H1 (cell line): ENCODE data around the gene ZMPSTE24. TPM values are rescaled to one million over a fixed set of nuclear protein-coding genes. Genes with fewer than 3 reads are reported as not detected.

Source experiments
- CTCF ChIA-PET: fragments of 300-600 bp; sonication (Branson Sonifier 250); formaldehyde crosslinking; loops from one replicate; lab custom pipeline; 2021; ENCODE audit not compliant: partially characterized antibody; lab: Charles Lee
- POLR2A ChIA-PET: fragments of 300-600 bp; sonication (Branson Sonifier 250); formaldehyde crosslinking; loops from one replicate; lab custom pipeline; 2021; ENCODE audit warnings: inconsistent platforms; ENCODE audit not compliant: partially characterized antibody; lab: Charles Lee
- DNase-seq, 2 experiments: peaks; one replicate each; pipeline versions ENCODE4 v3.0.0 to v3.0.0-alpha.2; 2010 to 2022; ENCODE audit warnings: low spot score in 2 of 2, low read depth in 1 of 2, mixed read lengths in 1 of 2
- FAIRE-seq: peaks from 2 replicates; lab custom pipeline; 2011; peaks lifted over from hg19 to GRCh38; lab: Jason Lieb, UNC
- H2AFZ ChIP-seq: 2 replicates; pipeline ENCODE4 v1.8.1; 2012; ENCODE audit warnings: low read length, inconsistent platforms
- H2AK5ac ChIP-seq: 2 replicates; pipeline ENCODE4 v1.6.1; 2013; ENCODE audit warnings: low read depth, low read length
- H2BK120ac ChIP-seq: replicated peaks from 2 replicates; pipeline ENCODE3; 2013; ENCODE audit warnings: low read depth, low read length, inconsistent platforms
- H2BK12ac ChIP-seq: 2 replicates; pipeline ENCODE4 v1.6.1; 2013; ENCODE audit warnings: low read depth, low read length
- H2BK15ac ChIP-seq: 2 replicates; pipeline ENCODE4 v1.6.1; 2013; ENCODE audit warnings: low read length
- H2BK20ac ChIP-seq: 2 replicates; pipeline ENCODE4 v1.6.1; 2013; ENCODE audit warnings: low read length
- H2BK5ac ChIP-seq: 2 replicates; pipeline ENCODE4 v1.6.1; 2013; ENCODE audit warnings: low read depth, low read length
- H3K14ac ChIP-seq: 2 replicates; pipeline ENCODE4 v1.6.1; 2013; ENCODE audit warnings: inconsistent platforms; ENCODE audit not compliant: insufficient read length
- H3K18ac ChIP-seq: 2 replicates; pipeline ENCODE4 v1.6.1; 2013; ENCODE audit warnings: low read length; ENCODE audit errors: extremely low read depth
- H3K23ac ChIP-seq: 2 replicates; pipeline ENCODE4 v1.6.1; 2013; ENCODE audit warnings: inconsistent platforms; ENCODE audit not compliant: insufficient read length
- H3K23me2 ChIP-seq: 2 replicates; pipeline ENCODE4 v1.6.1; 2013; ENCODE audit warnings: low read depth, low read length
- H3K27ac ChIP-seq: 2 replicates; pipeline ENCODE4 v1.6.1; 2011; ENCODE audit warnings: low read depth, low read length, inconsistent platforms
- H3K27me3 ChIP-seq, 4 experiments: replicated peaks in 1 of 4; 1 replicate in 1 of 4; 2 replicates in 3 of 4; pipeline versions ENCODE4 v1.6.1 to v1.8.1; 2011 to 2013; ENCODE audit warnings: low read length in 3 of 4, mild to moderate bottlenecking in 3 of 4, inconsistent platforms in 2 of 4, mixed read lengths in 2 of 4, moderate library complexity in 1 of 4; ENCODE audit not compliant: control insufficient read depth in 3 of 4, insufficient read depth in 3 of 4; ENCODE audit errors: extremely low read depth in 1 of 4
- H3K36me3 ChIP-seq, 4 experiments: 2 replicates each; pipeline versions ENCODE4 v1.6.1 to v1.8.1; 2011 to 2013; ENCODE audit warnings: mild to moderate bottlenecking in 4 of 4, low read length in 3 of 4, moderate library complexity in 2 of 4, control low read depth in 1 of 4, inconsistent platforms in 1 of 4; ENCODE audit not compliant: insufficient read depth in 4 of 4, control insufficient read depth in 2 of 4
- H3K4ac ChIP-seq: replicated peaks from 2 replicates; pipeline ENCODE3; 2013; ENCODE audit warnings: low read length, low read depth, mixed read lengths, inconsistent platforms; ENCODE audit not compliant: insufficient read length
- H3K4me1 ChIP-seq, 4 experiments: replicated peaks in 1 of 4; 1 replicate in 1 of 4; 2 replicates in 3 of 4; pipeline versions ENCODE4 v1.6.1 to v1.8.1; 2011 to 2013; ENCODE audit warnings: low read length in 3 of 4, inconsistent platforms in 2 of 4, mixed read lengths in 1 of 4; ENCODE audit not compliant: insufficient read depth in 4 of 4, control insufficient read depth in 3 of 4
- H3K4me2 ChIP-seq, 2 experiments: 2 replicates each; pipeline versions ENCODE4 v1.6.1 to v1.8.1; 2011 to 2013; ENCODE audit warnings: low read depth in 2 of 2, low read length in 2 of 2, control low read depth in 1 of 2, inconsistent platforms in 1 of 2, mild to moderate bottlenecking in 1 of 2; ENCODE audit not compliant: insufficient read depth in 1 of 2
- H3K4me3 ChIP-seq, 4 experiments: fragments of 200-600, 300-600 bp in 1 of 4; sonication (generic), shearing (Covaris generic), sonication (Bioruptor Twin) in 1 of 4; 2 replicates each; pipeline versions ENCODE4 v1.5.1 to v1.8.1; 2011 to 2016; ENCODE audit warnings: low read length in 4 of 4, low read depth in 3 of 4, control low read depth in 2 of 4, inconsistent platforms in 2 of 4, mild to moderate bottlenecking in 2 of 4, mixed read lengths in 1 of 4, moderate library complexity in 1 of 4; ENCODE audit not compliant: insufficient read depth in 2 of 4; ENCODE audit errors: extremely low read depth in 1 of 4
- H3K56ac ChIP-seq: replicated peaks from 2 replicates; pipeline ENCODE3; 2013; ENCODE audit warnings: low read depth, mild to moderate bottlenecking, mixed read lengths, low read length, inconsistent platforms; ENCODE audit not compliant: insufficient read length
- H3K79me1 ChIP-seq: 2 replicates; pipeline ENCODE4 v1.6.1; 2013; ENCODE audit warnings: low read depth, low read length, control low read depth
- H3K79me2 ChIP-seq, 2 experiments: 2 replicates each; pipeline versions ENCODE4 v1.6.1 to v1.8.1; 2012 to 2013; ENCODE audit warnings: low read length in 2 of 2, mild to moderate bottlenecking in 2 of 2, inconsistent platforms in 1 of 2; ENCODE audit not compliant: insufficient read depth in 2 of 2, control insufficient read depth in 1 of 2
- H3K9ac ChIP-seq, 4 experiments: replicated peaks in 1 of 4; 1 replicate in 1 of 4; 2 replicates in 3 of 4; pipeline versions ENCODE4 v1.6.1 to v1.8.1; 2011 to 2013; ENCODE audit warnings: low read depth in 3 of 4, low read length in 3 of 4, control low read depth in 2 of 4, mild to moderate bottlenecking in 2 of 4, moderate library complexity in 2 of 4, inconsistent platforms in 1 of 4; ENCODE audit errors: extremely low read depth in 1 of 4
- H3K9me3 ChIP-seq, 2 experiments: 2 replicates each; pipeline versions ENCODE4 v1.6.1 to v1.8.1; 2012 to 2013; ENCODE audit warnings: mild to moderate bottlenecking in 2 of 2, moderate library complexity in 2 of 2, control low read depth in 1 of 2, inconsistent platforms in 1 of 2, low read depth in 1 of 2, low read length in 1 of 2, mixed read lengths in 1 of 2; ENCODE audit not compliant: insufficient read depth in 2 of 2
- H4K20me1 ChIP-seq, 2 experiments: replicated peaks in 1 of 2; 2 replicates each; pipeline versions ENCODE3 to v1.8.1; 2011 to 2013; ENCODE audit warnings: inconsistent platforms in 2 of 2, low read length in 2 of 2, mild to moderate bottlenecking in 1 of 2; ENCODE audit not compliant: insufficient read depth in 2 of 2, control insufficient read depth in 1 of 2
- H4K5ac ChIP-seq: 2 replicates; pipeline ENCODE4 v1.6.1; 2013; ENCODE audit warnings: low read length, low read depth, mixed read lengths, inconsistent platforms; ENCODE audit not compliant: insufficient read length
- H4K8ac ChIP-seq: 2 replicates; pipeline ENCODE4 v1.8.0; 2013; ENCODE audit warnings: mild to moderate bottlenecking, moderate library complexity, low read length, inconsistent platforms; ENCODE audit not compliant: insufficient read depth; ENCODE audit errors: extremely low read depth
- H4K91ac ChIP-seq: replicated peaks from 2 replicates; pipeline ENCODE3; 2013; ENCODE audit warnings: low read length, mixed read lengths, inconsistent platforms; ENCODE audit not compliant: insufficient read length
- CTBP2 ChIP-seq: IDR thresholded peaks from 2 replicates; pipeline ENCODE4 v1.7.0; 2011; ENCODE audit warnings: borderline replicate concordance, mild to moderate bottlenecking, moderate library complexity, mixed read lengths, low read length; ENCODE audit not compliant: insufficient read depth, insufficient read length
- EGR1 ChIP-seq: IDR thresholded peaks from 2 replicates; pipeline ENCODE4 v1.6.1; 2011; ENCODE audit warnings: low read depth, low read length, borderline replicate concordance
- FOSL1 ChIP-seq: IDR thresholded peaks from 2 replicates; pipeline ENCODE4 v1.6.1; 2011; ENCODE audit warnings: mild to moderate bottlenecking, low read depth, low read length, moderate library complexity; ENCODE audit not compliant: insufficient read depth
- JUND ChIP-seq: IDR thresholded peaks from 2 replicates; pipeline ENCODE4 v1.6.1; 2011; ENCODE audit warnings: mild to moderate bottlenecking, improper control_type of control experiment, low read length
- SAP30 ChIP-seq: fragments of 300-600 bp; sonication (generic); IDR thresholded peaks from 2 replicates; pipeline ENCODE4 v1.7.1; 2012; ENCODE audit warnings: low read length, moderate library complexity, mild to moderate bottlenecking, inconsistent platforms; ENCODE audit not compliant: insufficient read depth, insufficient replicate concordance
- SIN3A ChIP-seq, 2 experiments: IDR thresholded peaks in 1 of 2; conservative IDR thresholded peaks in 1 of 2; 2 replicates each; pipeline ENCODE4 v1.6.1; 2011 to 2012; ENCODE audit warnings: low read length in 2 of 2, improper control_type of control experiment in 1 of 2, low read depth in 1 of 2, mild to moderate bottlenecking in 1 of 2
- SIX5 ChIP-seq: IDR thresholded peaks from 2 replicates; pipeline ENCODE4 v1.6.1; 2011; ENCODE audit warnings: mild to moderate bottlenecking, low read depth, low read length
- YY1 ChIP-seq: IDR thresholded peaks from 2 replicates; pipeline ENCODE4 v1.6.1; 2011; ENCODE audit warnings: low read depth, mild to moderate bottlenecking, low read length
- WGBS, 2 experiments: shearing (Covaris generic) in 1 of 2; methylation state at CpG; one replicate each; pipeline versions ENCODE4 v1.1.6 to v1.1.7; 2013 to 2015; ENCODE audit warnings: low lambda C conversion rate in 2 of 2, mixed read lengths in 2 of 2, inconsistent platforms in 1 of 2, low coverage in 1 of 2, missing lambda C conversion rate in 1 of 2; ENCODE audit not compliant: insufficient replicate concordance in 2 of 2, insufficient coverage in 1 of 2, insufficient read length in 1 of 2; ENCODE audit errors: extremely low coverage in 1 of 2, missing lambda C conversion rate in 1 of 2; 5-methylcytosine and 5-hydroxymethylcytosine counted together
- polyA plus RNA-seq, 7 experiments: library from polyadenylated mRNA; depleted of rRNA in 3 of 7; stranded (reverse) in 5 of 7; unstranded in 2 of 7; fragments of >200 nt in 5 of 7; fragments of 200-250 nt in 2 of 7; gene quantifications; 1 replicate in 5 of 7; 2 replicates in 1 of 7; 4 replicates in 1 of 7; pipeline versions ENCODE4 v1.2.1 to v1.2.3, GENCODE V29; 2011 to 2013; ENCODE audit warnings: missing spikeins in 2 of 7, mixed read lengths in 2 of 7
- total RNA-seq: library from RNA; stranded (reverse); fragmentation: NEBNext Ultra II Directional; extraction: Animal tissue kit (Norgen Biotek cat#: 25700); gene quantifications from 2 replicates; pipeline ENCODE4 v1.2.1, GENCODE V29; 2021

ZMPSTE24 gene
- total and polyA plus RNA-seq, 2 of the 8 experiments (the other 6 are each of a cell fraction or from before 2014, with no cell fraction given): 12.7 to 42.9 TPM

DNA sequence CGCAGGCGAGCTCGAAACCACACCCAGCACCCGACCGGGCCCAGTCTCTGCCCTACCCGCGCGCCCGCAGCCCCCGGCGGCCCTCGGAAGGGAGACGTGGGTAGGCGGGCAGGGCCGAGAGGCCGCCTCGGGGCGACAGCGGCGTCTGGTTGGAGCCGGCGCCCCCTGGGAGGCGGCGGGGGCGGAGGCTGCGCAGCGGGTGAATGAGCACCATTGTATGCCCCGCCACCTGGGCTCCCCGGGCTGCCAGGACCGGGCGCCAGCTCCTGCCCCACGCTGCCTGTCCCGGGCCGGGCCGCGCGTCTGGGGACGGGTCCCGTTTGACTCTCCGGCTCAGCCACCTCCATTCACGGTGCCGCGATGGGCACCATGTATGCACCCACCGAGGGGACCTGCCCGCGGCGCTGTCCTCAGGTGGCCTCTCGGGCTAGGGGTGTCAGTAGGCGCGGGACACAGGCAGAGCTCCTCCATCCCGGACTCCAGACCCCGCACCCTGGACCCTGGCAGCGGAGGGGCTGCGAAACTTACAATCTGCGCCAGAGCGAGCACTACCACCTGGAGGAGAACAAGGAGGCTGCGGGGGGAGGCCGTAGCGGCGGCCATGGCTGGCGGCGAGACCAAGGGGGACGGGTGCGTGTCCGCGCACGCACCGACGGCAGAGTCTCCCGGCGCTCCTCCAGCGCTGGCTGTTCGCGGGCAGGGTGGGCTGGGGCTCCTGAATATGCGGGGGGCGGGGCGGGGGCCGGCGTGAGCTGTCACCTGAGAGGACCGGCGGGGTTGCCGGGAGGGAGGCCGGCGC is 58.8 kb downstream of the ZMPSTE24 start, which contains the start of gene COL9A2:
Gene COL9A2 (minus strand): TSS at position 692 of the 799 bp plus-strand sequence. CDS start 89 bp downstream, at position 603.
- no peak within 1 kb of the TSS for H3K4ac ChIP-seq
- POLR2A ChIA-PET: interaction anchor here (0.5 to 1.5 kb wide), 2 partner anchors 56 to 245 kb away, joined by 4 to 5 read pairs; no protein-coding TSS in a partner anchor
- no peak within 1 kb of the TSS for H4K91ac ChIP-seq
- peaks cover 8 to 18% (median 11%) of the 10 kb centered on the region in 4 experiments for H3K4me1 ChIP-seq
- H2BK5ac ChIP-seq: no peak within 1 kb of the TSS; the same call in 1 of the 2 replicates
- peak within 1 kb of the TSS; percentile 73 to 95 for H3K4me2 ChIP-seq
- peak within 1 kb of the TSS; percentile 23; the same call in 1 of the 2 replicates for H2BK12ac ChIP-seq
- peak within 1 kb of the TSS; percentile 86 for H4K8ac ChIP-seq
- no peak within 1 kb of the TSS for H2AK5ac ChIP-seq
- no peaks in the 10 kb centered on the region for H3K9me3 ChIP-seq
- no peak within 1 kb of the TSS for H3K14ac ChIP-seq
- H3K27ac ChIP-seq: no peak within 1 kb of the TSS
- no peaks in the 10 kb centered on the region for H3K79me2 ChIP-seq
- 7% methylated on average over 43 of the region's 84 CpGs; no CpG with 5 or more reads in 1 of the 2 experiments for WGBS, 2 experiments
- no peak within 1 kb of the TSS for H2BK120ac ChIP-seq
- H2AFZ ChIP-seq: peak within 1 kb of the TSS; percentile 67
- H3K4me3 ChIP-seq: peak within 1 kb of the TSS; percentile 42 to 63 (median 54)
- peaks cover 0 to 5% (median 0%) of the 10 kb centered on the region in 4 experiments; a peak in 1 of 8 replicates for H3K36me3 ChIP-seq
- H3K27me3 ChIP-seq: peaks cover 20 to 53% (median 45%) of the 10 kb centered on the region in 4 experiments
- no peak within 1 kb of the TSS for H2BK20ac ChIP-seq
- no peak within 1 kb of the TSS for H3K9ac ChIP-seq
- H3K79me1 ChIP-seq: no peaks in the 10 kb centered on the region
- no peak within 1 kb of the TSS for H3K23ac ChIP-seq
- no peak for FAIRE-seq
- H4K5ac ChIP-seq: no peak within 1 kb of the TSS
- H3K23me2 ChIP-seq: peaks cover 20% of the 10 kb centered on the region; the same call in 1 of the 2 replicates
- H2BK15ac ChIP-seq: peak within 1 kb of the TSS; percentile 61; the same call in 1 of the 2 replicates
- peak in 1 of 2 experiments; percentile 69 for DNase-seq
- CTCF ChIA-PET: interaction anchor here (0.9 to 10.4 kb wide), 17 partner anchors 8 to 1818 kb away, joined by 3 to 144 read pairs (median 7); partner anchors contain the start of genes SMAP2 and TMCO2
- H3K56ac ChIP-seq: no peak within 1 kb of the TSS
- H3K18ac ChIP-seq: peak within 1 kb of the TSS; percentile 32
- H4K20me1 ChIP-seq: no peaks in the 10 kb centered on the region
- no peak for TF ChIP-seq FOSL1
- TF ChIP-seq CTBP2: no peak
- peak in 1 of 2 experiments; percentile 24; a peak in 1 of 4 replicates for TF ChIP-seq SIN3A (conservative IDR thresholded peaks at IDR 0.05 in 1 of 2, IDR thresholded peaks at IDR 0.05 in 1 of 2; ENCODE audit: low read depth in 1 of 2, low read length in 2 of 2)
- no peak for TF ChIP-seq SIX5
- peak; percentile 52; the same call in 1 of the 2 replicates for TF ChIP-seq EGR1
- no peak for TF ChIP-seq JUND
- TF ChIP-seq SAP30: no peak
- TF ChIP-seq YY1: peak; percentile 77; the same call in 1 of the 2 replicates
